HG02623 (cell line): Measurements from ENCODE around the gene HEATR1.
"Not testable (repeated sequence)": the region's sequence is repeated elsewhere in the genome, so short reads cannot be mapped to it uniquely, and the experiment has no call there.

ENCODE experiments used
- ATAC-seq: cut with Tn5 transposase; IDR thresholded peaks from one replicate; pipeline ENCODE4 v1.9.1; 2021; ENCODE audit warnings: moderate library complexity; ENCODE audit not compliant: unreplicated experiment

Gene HEATR1

GRCh38 chr1:236511735-236512418 is 92.4 kb downstream of the HEATR1 start:
- no peak for ATAC-seq

- no peak for ATAC-seq
Observed at GRCh38 chr1:236509647-236510401, 94.5 kb downstream of the HEATR1 start.

DNA sequence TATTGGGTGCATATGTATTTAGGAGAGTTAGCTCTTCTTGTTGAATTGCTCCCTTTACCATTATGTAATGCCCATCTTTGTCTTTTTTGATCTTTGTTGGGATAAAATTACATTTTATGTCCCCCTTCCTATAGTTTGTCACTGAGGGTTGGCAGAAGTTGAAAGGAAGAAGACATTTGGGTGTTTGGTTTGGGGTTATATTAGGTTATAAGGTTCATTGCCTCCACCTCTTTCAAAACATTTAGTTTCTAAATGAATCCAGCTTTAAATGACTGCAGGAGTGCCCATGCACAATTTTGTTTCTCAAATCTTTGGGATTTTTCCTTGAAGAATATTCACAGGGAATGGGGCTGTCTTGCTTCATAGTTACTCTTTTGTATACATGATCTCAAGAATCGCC is 95.1 kb downstream of the HEATR1 start:
- ATAC-seq: no peak

DNA sequence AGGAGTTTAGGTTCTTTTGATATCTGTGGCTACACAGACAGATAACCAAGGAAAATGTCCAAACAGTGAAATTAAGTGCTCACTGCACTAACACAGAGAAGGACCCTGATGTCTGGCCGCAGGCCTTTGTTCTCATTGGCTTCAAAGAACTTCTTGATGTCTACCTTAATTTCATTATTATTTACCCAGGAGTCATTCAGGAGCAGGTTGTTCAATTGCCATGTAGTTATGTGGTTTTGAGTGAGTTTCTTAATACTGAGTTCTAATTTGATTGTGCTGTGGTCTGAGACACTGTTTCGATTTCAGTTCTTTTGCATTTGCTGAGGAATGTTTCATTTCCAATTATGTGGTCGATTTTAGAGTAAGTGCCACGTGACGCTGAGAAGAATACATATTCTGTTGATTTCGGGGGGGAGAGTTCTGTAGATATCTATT is 95.7 kb downstream of the HEATR1 start:
- no peak for ATAC-seq

DNA sequence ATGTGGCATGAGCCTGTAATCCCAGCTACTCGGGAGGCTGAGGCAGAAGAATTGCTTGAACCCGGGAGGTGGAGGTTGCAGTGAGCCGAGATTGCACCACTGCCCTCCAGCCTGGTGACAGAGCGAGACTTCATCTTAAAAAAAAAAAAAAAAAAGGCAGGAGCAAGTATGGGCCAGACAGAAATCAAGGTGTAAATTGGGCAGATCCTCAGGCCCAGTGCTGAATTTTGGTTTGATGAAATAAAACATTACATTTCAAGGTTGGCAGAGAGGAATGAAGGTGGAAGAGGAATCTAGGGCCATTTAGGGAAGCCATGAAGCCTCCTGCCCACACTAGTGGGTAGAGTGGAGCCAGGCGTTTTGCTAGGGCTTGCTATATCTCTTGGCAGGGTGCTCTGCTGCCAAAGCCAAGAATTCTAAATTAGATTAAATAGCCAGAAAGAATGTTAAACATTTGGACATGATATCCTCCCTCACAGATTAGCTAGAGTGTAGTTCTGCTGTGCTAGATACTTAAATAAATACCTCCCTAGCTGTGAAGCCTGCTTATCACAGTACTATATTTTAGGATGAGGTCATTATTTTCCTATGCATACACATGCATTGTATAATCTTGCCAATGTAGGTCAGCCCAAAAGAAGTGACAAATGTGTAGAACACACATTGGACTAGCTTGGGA is 97.2 kb downstream of the HEATR1 start:
- no peak for ATAC-seq

DNA sequence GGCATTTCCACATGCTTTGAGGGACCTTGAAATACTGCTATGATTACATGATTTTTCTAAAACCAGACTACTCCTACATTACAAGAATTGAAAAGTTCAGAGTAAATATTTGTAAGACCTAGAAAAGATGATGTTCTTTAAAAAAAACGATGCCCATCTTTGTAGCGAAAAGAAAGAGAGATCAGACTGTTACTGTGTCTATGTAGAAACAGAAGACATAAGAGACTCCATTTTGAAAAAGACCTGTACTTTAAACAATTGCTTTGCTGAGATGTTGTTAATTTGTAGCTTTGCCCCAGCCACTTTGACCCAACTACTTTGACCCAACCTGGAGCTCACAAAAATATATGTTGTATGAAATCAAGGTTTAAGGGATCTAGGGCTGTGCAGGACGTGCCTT is 100.0 kb downstream of the HEATR1 start:
- not testable (repeated sequence) for ATAC-seq

DNA sequence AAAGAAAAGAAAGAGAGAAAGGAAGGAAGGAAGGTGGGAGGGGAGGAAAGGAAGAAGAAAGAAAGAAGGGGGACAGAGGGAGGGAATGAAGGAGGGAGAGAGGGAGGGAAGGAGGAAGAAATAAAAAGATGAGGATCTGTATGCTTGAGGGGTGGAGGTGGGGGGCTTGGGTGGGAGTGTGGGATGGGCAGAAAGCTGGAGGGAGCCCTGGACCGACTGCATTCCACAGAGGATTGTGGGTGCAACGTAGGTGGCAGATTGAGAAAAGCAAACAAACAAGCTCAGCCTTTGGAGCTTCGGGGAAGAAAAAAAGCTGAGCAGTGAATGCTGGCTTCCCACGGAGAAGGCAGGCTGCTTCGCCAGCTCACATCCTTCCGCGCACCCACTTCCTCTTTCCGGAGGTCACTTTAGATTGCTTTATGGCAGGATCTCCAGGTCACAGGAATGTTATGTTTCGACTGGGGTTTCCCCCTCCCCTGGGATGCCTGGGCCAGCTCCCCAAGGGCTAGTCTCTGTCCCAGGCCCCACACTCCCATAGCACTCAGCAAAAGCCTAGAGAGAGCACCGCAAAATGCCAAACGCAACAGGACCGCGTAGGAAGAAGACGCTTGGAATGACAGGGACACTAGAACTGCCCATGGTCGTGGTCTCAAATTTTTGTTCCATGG is 101.2 kb downstream of the HEATR1 start:
- no peak for ATAC-seq

DNA sequence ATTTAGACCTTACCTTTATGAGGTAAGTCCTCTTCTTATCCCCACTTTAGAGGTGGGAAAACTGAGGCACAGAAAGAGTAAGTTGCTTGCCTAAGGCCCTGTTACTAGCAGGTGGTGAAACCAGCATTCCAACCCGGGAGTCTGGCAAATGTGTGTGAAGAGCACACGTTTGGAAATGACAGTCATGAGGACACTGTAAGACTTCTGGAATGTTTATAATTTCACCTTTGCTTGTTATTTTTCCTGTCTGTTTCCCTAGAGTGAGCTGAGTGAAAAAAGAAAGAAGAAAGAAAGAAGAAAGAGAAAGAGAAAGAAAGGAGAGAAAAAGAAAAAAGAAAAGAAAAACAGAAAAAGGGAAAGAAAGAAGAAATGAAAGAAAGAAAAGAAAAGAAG is 101.7 kb downstream of the HEATR1 start:
- ATAC-seq: no peak

DNA sequence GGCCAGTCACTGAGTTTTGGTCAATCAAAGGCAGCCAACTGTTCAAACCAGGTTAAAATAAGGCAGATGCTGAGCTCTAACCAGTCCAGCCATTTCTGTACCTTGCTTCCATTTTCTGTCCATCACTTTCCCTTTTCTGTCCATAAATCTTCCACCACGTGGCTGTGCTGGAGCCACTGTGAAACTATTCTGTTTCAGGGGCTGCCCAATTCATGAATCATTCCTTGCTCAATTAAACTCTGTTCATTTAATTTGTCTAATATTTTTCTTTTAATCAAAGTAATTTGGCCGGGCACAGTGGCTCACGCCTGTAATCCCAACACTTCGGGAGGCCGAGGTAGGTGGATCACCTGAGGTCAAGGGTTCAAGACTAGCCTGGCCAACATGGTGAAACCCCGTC is 103.2 kb downstream of the HEATR1 start:
- no peak for ATAC-seq
